Sciatic nerve (tissue), 2 donors: ENCODE results near the gene CSNK1D. TPM values are rescaled to one million over a fixed set of nuclear protein-coding genes. Genes with fewer than 3 reads are reported as not detected.
"Not testable (repeated sequence)": the region's sequence is repeated elsewhere in the genome, so short reads cannot be mapped to it uniquely, and the experiment has no call there.

ENCODE experiments used
- ATAC-seq: fragments of 200-7000 bp; cut with Tn5 transposase; one replicate; pipeline ENCODE4 v1.9.1; 2020; ENCODE audit warnings: mild to moderate bottlenecking, moderate library complexity
- DNase-seq: peaks from one replicate; pipeline ENCODE4 v3.0.0-alpha.2; 2020; ENCODE audit warnings: low spot score
- intact Hi-C: fragments of 100-400 bp; cut with DNase I; formaldehyde crosslinking; loops from one replicate; pipeline ENCODE4 v1.14.2; 2022
- total RNA-seq: library from RNA; stranded (reverse); fragmentation: NEBNext Ultra II Directional; extraction: Animal tissue kit (Norgen Biotek cat#: 25700); gene quantifications from one replicate; pipeline ENCODE4 v1.2.1, GENCODE V29; 2021
- donor health status: DM: no; HTN: no; CAD: no.
- donor health status: DM: no; HTN: no; CAD: no.

The CSNK1D gene
- total RNA-seq, 1 donor from 2014 or later = 152 TPM

GRCh38 chr17:82213251-82214011 lies 60.1 kb downstream of the CSNK1D start:
- DNase-seq (peak; percentile 61), ATAC-seq (peak; percentile 48)
- intact Hi-C loops = no loop called here

- DNase-seq (peak; percentile 88), ATAC-seq (peak; percentile 71)
- intact Hi-C loops = no loop called here
Measured at GRCh38 chr17:82212331-82213250, 60.9 kb downstream of the CSNK1D start, which contains the start of gene CCDC57. Gene CCDC57 (minus strand): TSS chr17:82212842. CDS start chr17:82201944, 10,898 bp downstream.

GRCh38 chr17:82210655-82211054 lies 62.8 kb downstream of the CSNK1D start:
- ATAC-seq, intact Hi-C loops: not testable (repeated sequence)

GRCh38 chr17:82205720-82206508 lies 67.6 kb downstream of the CSNK1D start:
- ATAC-seq = peak; percentile 90
- peak; percentile 88 for DNase-seq
- intact Hi-C loops = loop anchor here (10.0 kb wide), 1 partner anchor 119 kb away; no protein-coding TSS in a partner anchor

More at GRCh38 chr17:82210655-82211054, 62.8 kb downstream of the CSNK1D start:
- not testable (repeated sequence) for DNase-seq

- intact Hi-C loops = loop anchor here (10.0 kb wide), 1 partner anchor 120 kb away; no protein-coding TSS in a partner anchor
- DNase-seq (no peak), ATAC-seq (peak; percentile 40)
Measured at GRCh38 chr17:82204831-82205719, 68.4 kb downstream of the CSNK1D start.

- ATAC-seq = no peak
- DNase-seq = no peak
- intact Hi-C loops = loop anchor here (10.0 kb wide), 1 partner anchor 121 kb away; no protein-coding TSS in a partner anchor
Measured at GRCh38 chr17:82203920-82204319, 69.6 kb downstream of the CSNK1D start.

- no peak for DNase-seq
- ATAC-seq = no peak
- intact Hi-C loops = loop anchor here (10.0 kb wide), 1 partner anchor 122 kb away; no protein-coding TSS in a partner anchor
Measured at GRCh38 chr17:82202981-82203380, 70.5 kb downstream of the CSNK1D start.

- intact Hi-C loops = loop anchor here (10.0 kb wide), 1 partner anchor 123 kb away; no protein-coding TSS in a partner anchor
- DNase-seq (no peak), ATAC-seq (no peak)
Measured at GRCh38 chr17:82201498-82201910, 72.0 kb downstream of the CSNK1D start.

GRCh38 chr17:82200743-82201497 lies 72.6 kb downstream of the CSNK1D start:
- ATAC-seq (no peak), DNase-seq (no peak)
- intact Hi-C loops = loop anchor here (10.0 kb wide), 1 partner anchor 124 kb away; no protein-coding TSS in a partner anchor

- no peak for ATAC-seq
- intact Hi-C loops = loop anchor here (10.0 kb wide), 1 partner anchor 125 kb away; no protein-coding TSS in a partner anchor
- DNase-seq = no peak
Measured at GRCh38 chr17:82200135-82200534, 73.4 kb downstream of the CSNK1D start.

GRCh38 chr17:82199496-82199895 lies 74.0 kb downstream of the CSNK1D start:
- no peak for ATAC-seq
- intact Hi-C loops = no loop called here
- DNase-seq = no peak

GRCh38 chr17:82198092-82198491 lies 75.4 kb downstream of the CSNK1D start:
- DNase-seq = no peak
- no peak for ATAC-seq
- intact Hi-C loops = no loop called here

GRCh38 chr17:82195675-82196672 lies 77.5 kb downstream of the CSNK1D start:
- ATAC-seq (no peak), DNase-seq (no peak)
- intact Hi-C loops = no loop called here

- intact Hi-C loops = no loop called here
- ATAC-seq (no peak), DNase-seq (no peak)
Measured at GRCh38 chr17:82194765-82195164, 78.7 kb downstream of the CSNK1D start.

- ATAC-seq = peak; percentile 72
- no peak for DNase-seq
- intact Hi-C loops = no loop called here
Measured at GRCh38 chr17:82193520-82194220, 79.8 kb downstream of the CSNK1D start.
